GM18520 (cell line): ENCODE results near the gene C2orf72.
"Not testable (repeated sequence)": the region's sequence is repeated elsewhere in the genome, so short reads cannot be mapped to it uniquely, and the experiment has no call there.

ENCODE experiments used
- ATAC-seq: cut with Tn5 transposase; IDR thresholded peaks from one replicate; pipeline ENCODE4 v1.9.1; 2021; ENCODE audit not compliant: unreplicated experiment

Gene C2orf72

GRCh38 chr2:231067531-231067930, 30.2 kb downstream of the C2orf72 start:
- ATAC-seq: not testable (repeated sequence)

GRCh38 chr2:231068525-231069222, 31.4 kb downstream of the C2orf72 start:
- ATAC-seq: no peak

- no peak for ATAC-seq
Measured at GRCh38 chr2:231069379-231070054, 32.2 kb downstream of the C2orf72 start.

GRCh38 chr2:231084565-231084964, 47.2 kb downstream of the C2orf72 start:
- ATAC-seq: no peak

- no peak for ATAC-seq
Measured at GRCh38 chr2:231088754-231089153, 51.4 kb downstream of the C2orf72 start.

GRCh38 chr2:231093933-231094332, 56.6 kb downstream of the C2orf72 start:
- ATAC-seq: no peak

- no peak for ATAC-seq
Measured at GRCh38 chr2:231094736-231095346, 57.5 kb downstream of the C2orf72 start.
